Measurements from ENCODE around the gene POPDC2.

DNA sequence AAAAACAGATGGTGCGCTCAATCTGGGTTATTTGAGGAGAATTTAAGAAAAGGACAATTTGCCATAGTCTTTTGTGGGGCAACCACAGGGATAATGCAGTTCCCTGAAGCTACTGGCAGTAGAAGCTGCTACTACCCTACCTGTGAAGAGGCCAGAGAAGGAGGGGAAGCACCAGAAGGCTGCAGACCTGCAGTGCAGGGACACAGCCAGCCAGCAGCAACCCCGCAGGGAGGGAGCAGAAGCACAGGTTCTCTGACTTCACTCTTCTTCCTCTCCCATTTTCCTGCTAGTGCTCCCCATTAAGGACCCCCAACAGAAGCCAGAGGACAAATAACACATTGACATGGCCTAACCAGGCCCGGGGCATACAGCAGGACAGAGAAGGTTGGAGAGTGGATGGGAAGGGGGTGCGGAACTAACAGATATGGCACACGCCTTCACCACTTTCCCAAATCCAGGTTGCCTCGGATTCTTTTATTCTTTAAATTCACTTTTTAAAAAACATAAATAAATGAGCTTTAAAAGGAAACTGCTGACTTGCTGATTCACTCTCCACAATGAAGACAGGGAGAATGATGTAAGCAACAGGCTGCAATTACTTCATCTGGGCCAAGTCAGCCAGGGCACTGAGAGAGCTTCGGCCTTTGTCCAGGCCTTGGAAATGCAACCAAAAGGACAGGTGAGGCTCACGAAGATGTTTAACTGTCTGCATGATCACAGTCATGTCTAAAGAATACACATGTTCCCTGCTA is 30.1 kb downstream of the POPDC2 start:
- TF ChIP-seq, protein P1, sequence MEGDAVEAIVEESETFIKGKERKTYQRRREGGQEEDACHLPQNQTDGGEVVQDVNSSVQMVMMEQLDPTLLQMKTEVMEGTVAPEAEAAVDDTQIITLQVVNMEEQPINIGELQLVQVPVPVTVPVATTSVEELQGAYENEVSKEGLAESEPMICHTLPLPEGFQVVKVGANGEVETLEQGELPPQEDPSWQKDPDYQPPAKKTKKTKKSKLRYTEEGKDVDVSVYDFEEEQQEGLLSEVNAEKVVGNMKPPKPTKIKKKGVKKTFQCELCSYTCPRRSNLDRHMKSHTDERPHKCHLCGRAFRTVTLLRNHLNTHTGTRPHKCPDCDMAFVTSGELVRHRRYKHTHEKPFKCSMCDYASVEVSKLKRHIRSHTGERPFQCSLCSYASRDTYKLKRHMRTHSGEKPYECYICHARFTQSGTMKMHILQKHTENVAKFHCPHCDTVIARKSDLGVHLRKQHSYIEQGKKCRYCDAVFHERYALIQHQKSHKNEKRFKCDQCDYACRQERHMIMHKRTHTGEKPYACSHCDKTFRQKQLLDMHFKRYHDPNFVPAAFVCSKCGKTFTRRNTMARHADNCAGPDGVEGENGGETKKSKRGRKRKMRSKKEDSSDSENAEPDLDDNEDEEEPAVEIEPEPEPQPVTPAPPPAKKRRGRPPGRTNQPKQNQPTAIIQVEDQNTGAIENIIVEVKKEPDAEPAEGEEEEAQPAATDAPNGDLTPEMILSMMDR (IDR thresholded peaks at IDR 0.05 in 8 of 11, conservative IDR thresholded peaks at IDR 0.05 in 3 of 11), result no peak
- TF ChIP-seq POLR2A (IDR thresholded peaks at IDR 0.05), result no peak

Measured in spleen (tissue), 7 donors.